HepG2 (cell line): ENCODE results near the gene PRM3. TPM values are rescaled to one million over a fixed set of nuclear protein-coding genes. Genes with fewer than 3 reads are reported as not detected.

Experiments used
- CBX2 ChIP-seq, 2 experiments: fragments of 200-600 bp in 1 of 2; sonication (generic); formaldehyde crosslinking in 1 of 2; IDR thresholded peaks; 2 replicates each; pipeline versions ENCODE4 v1.7.0 to v1.8.1; 2018 to 2022; ENCODE audit warnings: low read depth in 2 of 2, low read length in 1 of 2, mild to moderate bottlenecking in 1 of 2, missing genetic modification reagents in 1 of 2
- ELF1 ChIP-seq: sonication (generic); formaldehyde crosslinking; IDR thresholded peaks from 2 replicates; pipeline ENCODE4 v1.4.0; 2020; ENCODE audit warnings: missing genetic modification reagents
- ELF4 ChIP-seq: sonication (generic); formaldehyde crosslinking; IDR thresholded peaks from 2 replicates; pipeline ENCODE4 v1.5.0; 2020; ENCODE audit warnings: missing genetic modification reagents, mild to moderate bottlenecking, moderate library complexity, borderline replicate concordance
- HNF4G ChIP-seq, 2 experiments: sonication (generic) in 1 of 2; formaldehyde crosslinking in 1 of 2; IDR thresholded peaks; 2 replicates each; pipeline versions ENCODE4 v1.4.0 to v1.6.1; 2011 to 2020; ENCODE audit warnings: borderline replicate concordance in 2 of 2, low read depth in 2 of 2, mild to moderate bottlenecking in 2 of 2, low read length in 1 of 2, missing genetic modification reagents in 1 of 2, moderate library complexity in 1 of 2
- KMT2A ChIP-seq: sonication (generic); formaldehyde crosslinking; IDR thresholded peaks from 2 replicates; pipeline ENCODE4 v1.4.0; 2020; ENCODE audit warnings: missing genetic modification reagents
- TP53 ChIP-seq: sonication (generic); formaldehyde crosslinking; conservative IDR thresholded peaks from 2 replicates; pipeline ENCODE4 v1.4.0; 2020; ENCODE audit warnings: missing genetic modification reagents
- YEATS4 ChIP-seq: sonication (generic); formaldehyde crosslinking; IDR thresholded peaks from 2 replicates; pipeline ENCODE4 v1.4.0; 2020; ENCODE audit warnings: missing genetic modification reagents, borderline replicate concordance
- ZC3H13 ChIP-seq: sonication (generic); formaldehyde crosslinking; IDR thresholded peaks from 2 replicates; pipeline ENCODE4 v1.8.1; 2023; ENCODE audit warnings: mild to moderate bottlenecking, missing genetic modification reagents, moderate library complexity
- ZNF431 ChIP-seq: sonication (generic); formaldehyde crosslinking; IDR thresholded peaks from 2 replicates; pipeline ENCODE4 v1.9.0; 2022; ENCODE audit warnings: missing genetic modification reagents, low read depth, mild to moderate bottlenecking, borderline replicate concordance
- ZNF441 ChIP-seq: sonication (generic); formaldehyde crosslinking; IDR thresholded peaks from 2 replicates; pipeline ENCODE4 v1.7.0; 2021; ENCODE audit warnings: missing genetic modification reagents, borderline replicate concordance
- ZNF451 ChIP-seq: sonication (generic); formaldehyde crosslinking; IDR thresholded peaks from 2 replicates; pipeline ENCODE4 v1.5.0; 2020; ENCODE audit warnings: mild to moderate bottlenecking, missing genetic modification reagents
- ZNF501 ChIP-seq: sonication (generic); formaldehyde crosslinking; IDR thresholded peaks from 2 replicates; pipeline ENCODE4 v1.5.1; 2020; ENCODE audit warnings: mild to moderate bottlenecking, moderate library complexity, missing genetic modification reagents
- ZNF598 ChIP-seq: sonication (generic); formaldehyde crosslinking; IDR thresholded peaks from 2 replicates; pipeline ENCODE4 v1.5.1; 2020; ENCODE audit warnings: mild to moderate bottlenecking, missing genetic modification reagents, borderline replicate concordance
- ZNF605 ChIP-seq: sonication (generic); formaldehyde crosslinking; IDR thresholded peaks from 2 replicates; pipeline ENCODE4 v1.8.0; 2022; ENCODE audit warnings: mild to moderate bottlenecking, missing genetic modification reagents
- ZNF850 ChIP-seq: sonication (generic); formaldehyde crosslinking; conservative IDR thresholded peaks from 2 replicates; pipeline ENCODE4 v1.9.0; 2021; ENCODE audit warnings: mild to moderate bottlenecking, missing genetic modification reagents
- polyA plus RNA-seq, 8 experiments: library from polyadenylated mRNA; depleted of rRNA in 3 of 8; stranded (reverse) in 7 of 8; unstranded in 1 of 8; fragments of >200 nt; fragmentation: Illumina TruSeq in 4 of 8; extraction: Trizol in 4 of 8; gene quantifications; 2 replicates each; pipeline versions ENCODE4 v1.2.1 to v1.2.3, GENCODE V29; 2011 to 2016; ENCODE audit warnings: low read depth in 4 of 8, missing spikeins in 1 of 8, mixed read lengths in 1 of 8; ENCODE audit not compliant: insufficient read depth in 1 of 8
- total RNA-seq, 5 experiments: library from RNA; depleted of rRNA; stranded (reverse); fragments of >200 nt; fragmentation: Illumina TruSeq; extraction: Trizol; gene quantifications; 2 replicates each; pipeline ENCODE4 v1.2.3, GENCODE V29; 2016; ENCODE audit warnings: low read depth in 1 of 5
- TF ChIP-seq, protein P1 (sequence below): sonication (generic); formaldehyde crosslinking; IDR thresholded peaks from 2 replicates; pipeline ENCODE4 v1.4.0; 2020; ENCODE audit warnings: mild to moderate bottlenecking, missing genetic modification reagents
- TF ChIP-seq, protein P2 (sequence below): sonication (generic); formaldehyde crosslinking; conservative IDR thresholded peaks from 2 replicates; pipeline ENCODE4 v1.8.0; 2022; ENCODE audit warnings: missing genetic modification reagents
- TF ChIP-seq, protein P3 (sequence below): sonication (generic); formaldehyde crosslinking; IDR thresholded peaks from 2 replicates; pipeline ENCODE4; 2020; ENCODE audit warnings: missing genetic modification reagents, mild to moderate bottlenecking, borderline replicate concordance
- TF ChIP-seq, protein P4 (sequence below): sonication (generic); formaldehyde crosslinking; IDR thresholded peaks from 2 replicates; pipeline ENCODE4 v1.5.0; 2020; ENCODE audit warnings: missing genetic modification reagents

PRM3 gene
- total and polyA plus RNA-seq, 2 of the 13 experiments (the other 11 are each of a cell fraction or from before 2014, with no cell fraction given) = not detected

DNA sequence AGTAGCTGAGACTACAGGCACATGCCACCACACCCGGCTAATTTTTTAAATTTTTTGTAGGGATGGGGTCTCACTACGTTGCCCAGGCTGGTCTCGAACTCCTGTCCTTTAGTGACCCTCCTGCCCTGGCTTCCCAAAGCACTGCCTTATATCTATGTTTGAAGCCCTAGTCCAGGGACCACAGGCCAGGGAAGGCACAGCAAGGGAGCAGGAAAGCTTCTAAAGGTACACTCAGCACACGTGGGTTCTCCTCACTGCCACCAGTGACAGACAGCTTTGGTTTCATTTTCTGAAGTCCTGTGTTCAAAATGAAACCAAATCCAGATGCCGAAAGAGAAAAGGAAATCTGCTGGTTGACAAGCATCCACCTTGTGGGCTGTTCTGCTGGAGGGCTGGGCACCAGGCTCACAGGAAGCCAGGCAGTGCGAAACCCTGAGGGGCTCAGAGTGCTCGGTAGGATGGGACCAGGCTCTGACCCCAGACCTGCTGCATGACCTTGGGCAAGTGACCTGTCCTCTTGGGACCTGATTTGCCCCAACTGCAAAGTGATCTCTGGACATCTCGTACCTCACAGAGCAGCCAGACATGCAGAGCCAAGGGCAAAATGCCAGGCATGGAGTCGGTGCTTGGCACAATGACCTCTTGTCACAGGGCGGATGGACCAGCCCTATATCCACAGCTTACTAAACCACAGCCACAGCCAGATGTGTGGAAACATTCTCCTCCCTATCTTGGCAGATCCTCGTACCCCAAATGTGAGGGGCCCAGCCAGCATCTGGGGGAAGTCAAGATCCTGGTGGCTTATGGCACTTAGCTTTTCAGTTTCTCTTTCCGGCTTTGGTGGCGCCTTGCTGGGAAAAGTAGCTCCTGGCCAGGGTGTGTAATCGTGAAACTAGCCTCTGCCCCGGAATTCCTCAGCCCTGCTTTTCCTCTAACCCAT lies 14.6 kb downstream of the PRM3 start (continued):
- TF ChIP-seq KMT2A (CRISPR knock-in tag) (no peak; the same call in 1 of the 2 replicates), ZNF501 (peak; percentile 90), TP53 (CRISPR knock-in tag) (no peak), ZNF431 (no peak; the same call in 1 of the 2 replicates), HNF4G (IDR thresholded peaks at IDR 0.05; ENCODE audit: borderline replicate concordance, low read depth, low read length) (no peak; the same call in 1 of the 2 replicates), HNF4G (CRISPR knock-in tag; IDR thresholded peaks at IDR 0.05; ENCODE audit: borderline replicate concordance, low read depth) (peak; percentile 63; the same call in 1 of the 2 replicates), ELF4 (CRISPR knock-in tag) (no peak), YEATS4 (no peak; the same call in 1 of the 2 replicates), ZC3H13 (CRISPR knock-in tag) (peak; percentile 51; the same call in 1 of the 2 replicates), ZNF451 (CRISPR knock-in tag) (0 out of 2 replicates have a peak, but pooled peaks have one; percentile 21), ZNF441 (CRISPR knock-in tag) (0 out of 2 replicates have a peak, but pooled peaks have one; percentile 17), CBX2 (IDR thresholded peaks at IDR 0.05; ENCODE audit: low read depth, low read length) (no peak), CBX2 (CRISPR knock-in tag; IDR thresholded peaks at IDR 0.05; ENCODE audit: low read depth) (no peak), ZNF605 (CRISPR knock-in tag) (peak; percentile 84), ZNF598 (CRISPR knock-in tag) (peak; percentile 81; the same call in 1 of the 2 replicates), ZNF850 (CRISPR knock-in tag) (no peak), ELF1 (peak; percentile 17; the same call in 1 of the 2 replicates)
- TF ChIP-seq, protein P1, sequence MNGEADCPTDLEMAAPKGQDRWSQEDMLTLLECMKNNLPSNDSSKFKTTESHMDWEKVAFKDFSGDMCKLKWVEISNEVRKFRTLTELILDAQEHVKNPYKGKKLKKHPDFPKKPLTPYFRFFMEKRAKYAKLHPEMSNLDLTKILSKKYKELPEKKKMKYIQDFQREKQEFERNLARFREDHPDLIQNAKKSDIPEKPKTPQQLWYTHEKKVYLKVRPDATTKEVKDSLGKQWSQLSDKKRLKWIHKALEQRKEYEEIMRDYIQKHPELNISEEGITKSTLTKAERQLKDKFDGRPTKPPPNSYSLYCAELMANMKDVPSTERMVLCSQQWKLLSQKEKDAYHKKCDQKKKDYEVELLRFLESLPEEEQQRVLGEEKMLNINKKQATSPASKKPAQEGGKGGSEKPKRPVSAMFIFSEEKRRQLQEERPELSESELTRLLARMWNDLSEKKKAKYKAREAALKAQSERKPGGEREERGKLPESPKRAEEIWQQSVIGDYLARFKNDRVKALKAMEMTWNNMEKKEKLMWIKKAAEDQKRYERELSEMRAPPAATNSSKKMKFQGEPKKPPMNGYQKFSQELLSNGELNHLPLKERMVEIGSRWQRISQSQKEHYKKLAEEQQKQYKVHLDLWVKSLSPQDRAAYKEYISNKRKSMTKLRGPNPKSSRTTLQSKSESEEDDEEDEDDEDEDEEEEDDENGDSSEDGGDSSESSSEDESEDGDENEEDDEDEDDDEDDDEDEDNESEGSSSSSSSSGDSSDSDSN (CRISPR knock-in tag) = peak; percentile 51
- TF ChIP-seq, protein P2, sequence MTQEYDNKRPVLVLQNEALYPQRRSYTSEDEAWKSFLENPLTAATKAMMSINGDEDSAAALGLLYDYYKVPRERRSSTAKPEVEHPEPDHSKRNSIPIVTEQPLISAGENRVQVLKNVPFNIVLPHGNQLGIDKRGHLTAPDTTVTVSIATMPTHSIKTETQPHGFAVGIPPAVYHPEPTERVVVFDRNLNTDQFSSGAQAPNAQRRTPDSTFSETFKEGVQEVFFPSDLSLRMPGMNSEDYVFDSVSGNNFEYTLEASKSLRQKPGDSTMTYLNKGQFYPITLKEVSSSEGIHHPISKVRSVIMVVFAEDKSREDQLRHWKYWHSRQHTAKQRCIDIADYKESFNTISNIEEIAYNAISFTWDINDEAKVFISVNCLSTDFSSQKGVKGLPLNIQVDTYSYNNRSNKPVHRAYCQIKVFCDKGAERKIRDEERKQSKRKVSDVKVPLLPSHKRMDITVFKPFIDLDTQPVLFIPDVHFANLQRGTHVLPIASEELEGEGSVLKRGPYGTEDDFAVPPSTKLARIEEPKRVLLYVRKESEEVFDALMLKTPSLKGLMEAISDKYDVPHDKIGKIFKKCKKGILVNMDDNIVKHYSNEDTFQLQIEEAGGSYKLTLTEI (CRISPR knock-in tag) = no peak
- TF ChIP-seq, protein P3, sequence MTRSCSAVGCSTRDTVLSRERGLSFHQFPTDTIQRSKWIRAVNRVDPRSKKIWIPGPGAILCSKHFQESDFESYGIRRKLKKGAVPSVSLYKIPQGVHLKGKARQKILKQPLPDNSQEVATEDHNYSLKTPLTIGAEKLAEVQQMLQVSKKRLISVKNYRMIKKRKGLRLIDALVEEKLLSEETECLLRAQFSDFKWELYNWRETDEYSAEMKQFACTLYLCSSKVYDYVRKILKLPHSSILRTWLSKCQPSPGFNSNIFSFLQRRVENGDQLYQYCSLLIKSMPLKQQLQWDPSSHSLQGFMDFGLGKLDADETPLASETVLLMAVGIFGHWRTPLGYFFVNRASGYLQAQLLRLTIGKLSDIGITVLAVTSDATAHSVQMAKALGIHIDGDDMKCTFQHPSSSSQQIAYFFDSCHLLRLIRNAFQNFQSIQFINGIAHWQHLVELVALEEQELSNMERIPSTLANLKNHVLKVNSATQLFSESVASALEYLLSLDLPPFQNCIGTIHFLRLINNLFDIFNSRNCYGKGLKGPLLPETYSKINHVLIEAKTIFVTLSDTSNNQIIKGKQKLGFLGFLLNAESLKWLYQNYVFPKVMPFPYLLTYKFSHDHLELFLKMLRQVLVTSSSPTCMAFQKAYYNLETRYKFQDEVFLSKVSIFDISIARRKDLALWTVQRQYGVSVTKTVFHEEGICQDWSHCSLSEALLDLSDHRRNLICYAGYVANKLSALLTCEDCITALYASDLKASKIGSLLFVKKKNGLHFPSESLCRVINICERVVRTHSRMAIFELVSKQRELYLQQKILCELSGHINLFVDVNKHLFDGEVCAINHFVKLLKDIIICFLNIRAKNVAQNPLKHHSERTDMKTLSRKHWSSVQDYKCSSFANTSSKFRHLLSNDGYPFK (CRISPR knock-in tag) = peak; percentile 65; the same call in 1 of the 2 replicates
- TF ChIP-seq, protein P4, sequence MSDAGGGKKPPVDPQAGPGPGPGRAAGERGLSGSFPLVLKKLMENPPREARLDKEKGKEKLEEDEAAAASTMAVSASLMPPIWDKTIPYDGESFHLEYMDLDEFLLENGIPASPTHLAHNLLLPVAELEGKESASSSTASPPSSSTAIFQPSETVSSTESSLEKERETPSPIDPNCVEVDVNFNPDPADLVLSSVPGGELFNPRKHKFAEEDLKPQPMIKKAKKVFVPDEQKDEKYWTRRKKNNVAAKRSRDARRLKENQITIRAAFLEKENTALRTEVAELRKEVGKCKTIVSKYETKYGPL (CRISPR knock-in tag) = no peak
